GM19193 (cell line): ENCODE results near the gene MYBPC2.

Source experiments
- POLR2A ChIP-seq: IDR thresholded peaks from 4 replicates; pipeline ENCODE4 v1.6.1; 2011; ENCODE audit not compliant: insufficient read depth, insufficient read length; ENCODE audit errors: extremely low read depth

MYBPC2 gene

DNA sequence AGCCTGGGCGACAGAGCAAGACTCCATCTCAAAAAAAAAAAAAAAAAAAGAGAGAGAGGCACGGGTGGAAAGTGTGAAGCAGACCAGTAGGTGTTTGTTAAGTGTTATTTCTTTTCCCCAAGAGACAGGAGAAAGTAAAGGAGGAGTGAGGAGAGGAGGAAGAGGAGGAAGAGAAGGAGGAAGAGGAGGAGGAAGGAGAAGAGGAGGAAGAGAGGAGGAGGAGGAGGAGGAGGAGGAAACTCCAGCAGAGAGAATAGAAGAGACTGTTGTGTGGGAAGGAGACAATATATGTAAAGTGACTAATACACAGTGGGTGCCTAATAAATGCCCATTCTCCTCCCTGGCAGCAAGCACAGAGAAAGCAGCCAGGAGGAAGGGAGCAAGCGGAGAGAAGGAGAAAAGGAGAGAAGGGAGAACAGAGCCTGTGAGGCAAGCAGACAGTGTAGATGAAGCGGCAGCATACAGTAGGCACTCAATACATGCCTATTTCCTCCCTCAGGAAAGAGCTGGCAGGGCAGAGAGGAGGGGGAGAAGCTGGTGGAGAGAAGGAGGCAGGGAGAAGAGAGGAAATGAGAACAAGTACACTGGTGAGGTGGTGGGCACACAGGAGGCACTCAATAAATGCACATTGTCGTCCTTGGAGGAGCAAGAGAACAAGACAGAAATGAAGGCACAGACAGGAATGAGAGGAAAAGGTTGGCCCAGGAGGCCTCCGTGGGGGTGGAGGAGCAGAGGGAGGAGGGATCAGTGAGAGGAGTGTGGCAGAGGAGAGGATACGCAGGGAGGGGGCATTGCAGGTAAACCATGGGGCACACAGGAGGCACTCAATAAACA lies 61.7 kb downstream of the MYBPC2 start:
- TF ChIP-seq POLR2A, result no peak

DNA sequence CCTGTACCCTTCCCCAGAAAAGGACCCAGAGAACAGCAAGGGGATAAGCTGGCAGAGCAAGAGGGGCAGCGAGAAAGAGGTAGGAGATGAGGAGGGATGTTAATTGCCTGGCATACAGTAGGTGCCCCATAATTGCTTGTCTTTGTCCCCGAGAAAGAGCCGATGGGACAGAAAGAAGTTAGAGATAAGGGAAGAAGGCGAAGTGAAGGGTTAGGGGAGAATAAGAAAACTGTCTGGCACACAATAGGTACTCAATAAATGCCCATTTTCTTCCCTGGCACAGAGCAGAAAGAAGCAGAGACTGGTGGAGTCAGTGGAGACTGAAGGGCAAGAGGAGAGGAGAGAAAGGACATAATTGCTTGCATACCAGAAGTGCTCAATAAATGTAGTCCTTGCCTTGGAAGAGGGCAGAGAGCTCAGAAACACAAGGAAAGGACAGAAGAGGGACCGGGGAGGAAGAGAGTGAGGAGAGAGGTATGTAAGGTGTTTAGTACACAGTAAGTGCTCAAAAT lies 62.4 kb downstream of the MYBPC2 start:
- no peak for TF ChIP-seq POLR2A

DNA sequence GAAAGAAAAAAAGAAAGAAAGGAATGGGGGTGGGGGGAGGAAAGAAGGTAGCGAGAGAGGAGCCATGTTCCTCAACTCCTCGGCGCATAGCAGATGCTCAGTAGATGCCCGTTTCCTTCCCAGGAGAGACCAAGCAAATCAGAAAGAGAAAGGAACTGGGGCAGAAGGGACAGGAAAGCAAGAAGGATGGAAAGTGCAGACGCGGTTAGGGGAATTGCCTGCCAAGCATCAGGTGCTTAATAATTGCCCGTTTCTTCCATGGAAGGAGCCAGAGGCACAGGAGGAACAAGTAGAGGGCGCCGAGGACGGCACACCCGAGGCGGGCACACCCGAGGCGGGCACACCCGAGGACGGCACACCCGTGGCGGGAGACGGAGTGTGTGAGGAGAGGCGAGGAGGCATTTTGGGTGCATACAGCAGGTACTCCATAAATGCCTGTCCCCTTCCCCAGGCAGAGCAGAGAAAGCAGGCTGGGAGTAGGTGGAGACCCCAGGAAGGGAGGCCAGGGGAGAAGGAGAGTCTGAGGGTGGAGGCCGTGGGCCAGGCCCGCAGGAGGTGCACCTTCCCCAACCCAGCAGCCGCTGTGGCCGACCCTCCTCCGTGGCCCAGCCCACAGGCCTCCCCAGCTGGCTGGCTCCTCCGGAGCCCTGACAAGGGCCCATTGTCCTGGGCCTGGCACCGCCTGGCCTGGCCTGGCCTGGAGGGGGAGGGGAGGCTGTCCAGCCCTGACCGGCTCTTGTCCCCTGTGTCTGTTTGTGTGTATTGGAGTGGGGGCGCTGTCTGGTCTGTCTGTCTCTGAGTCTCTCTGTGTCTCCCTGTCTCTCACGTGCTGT lies 63.7 kb downstream of the MYBPC2 start:
- TF ChIP-seq POLR2A, result no peak

DNA sequence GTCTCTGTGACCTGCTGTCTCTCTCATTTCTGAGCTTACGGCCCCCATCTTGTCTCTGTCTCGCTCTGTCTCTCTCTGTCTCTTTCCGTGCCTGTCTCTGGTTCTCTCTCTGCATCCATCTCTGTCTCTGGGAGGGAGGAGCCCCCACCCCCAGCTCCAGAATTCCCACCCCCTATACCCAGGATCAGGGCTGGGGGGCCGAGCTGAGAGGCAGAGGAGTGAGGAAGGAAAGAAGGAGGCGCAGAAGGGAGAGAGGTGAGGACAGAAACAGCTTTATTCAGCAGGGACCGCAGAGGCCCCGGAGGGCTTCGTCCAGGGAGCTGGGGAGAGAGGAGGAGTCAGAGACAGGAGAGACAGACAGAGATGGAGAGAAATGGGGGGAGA lies 64.3 kb downstream of the MYBPC2 start:
- no peak for TF ChIP-seq POLR2A

DNA sequence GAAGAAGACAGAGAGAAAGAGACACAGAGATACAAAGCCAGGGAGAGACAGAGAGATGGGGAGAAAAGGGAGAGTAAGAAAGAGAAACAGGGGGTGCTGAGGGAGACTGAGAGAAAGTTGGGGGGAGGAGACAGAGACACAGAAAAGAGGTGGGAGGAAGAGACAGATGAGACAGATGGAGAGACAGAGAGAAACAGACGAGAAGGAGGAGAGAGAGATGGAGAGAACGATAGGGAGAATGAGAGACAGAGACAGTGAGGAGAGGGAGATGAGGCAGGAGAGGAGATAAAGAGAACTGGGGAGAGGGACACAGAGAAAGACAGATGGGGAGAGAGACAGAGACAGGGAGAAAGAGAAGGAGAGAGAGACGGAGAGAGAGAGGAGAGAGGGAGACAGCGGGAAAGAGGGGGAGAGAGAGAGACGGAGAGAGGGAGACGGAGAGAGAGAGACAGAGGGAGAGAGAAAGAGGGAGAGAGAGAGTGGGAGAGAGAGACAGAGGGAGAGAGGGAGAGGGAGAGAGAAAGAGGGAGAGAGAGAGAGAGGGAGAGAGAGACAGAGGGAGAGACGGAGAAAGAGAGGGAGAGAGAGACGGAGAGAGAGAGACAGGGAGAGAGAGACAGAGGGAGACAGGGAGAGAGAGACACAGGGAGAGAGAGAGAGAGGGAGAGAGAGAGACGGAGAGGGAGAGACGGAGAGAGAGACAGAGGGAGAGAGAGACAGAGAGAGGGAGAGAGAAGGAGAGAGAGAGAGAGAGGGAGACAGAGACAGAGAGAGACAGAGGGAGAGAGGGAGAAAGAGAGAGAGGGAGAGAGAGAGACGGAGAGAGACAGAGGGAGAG lies 65.7 kb downstream of the MYBPC2 start:
- no peak for TF ChIP-seq POLR2A

DNA sequence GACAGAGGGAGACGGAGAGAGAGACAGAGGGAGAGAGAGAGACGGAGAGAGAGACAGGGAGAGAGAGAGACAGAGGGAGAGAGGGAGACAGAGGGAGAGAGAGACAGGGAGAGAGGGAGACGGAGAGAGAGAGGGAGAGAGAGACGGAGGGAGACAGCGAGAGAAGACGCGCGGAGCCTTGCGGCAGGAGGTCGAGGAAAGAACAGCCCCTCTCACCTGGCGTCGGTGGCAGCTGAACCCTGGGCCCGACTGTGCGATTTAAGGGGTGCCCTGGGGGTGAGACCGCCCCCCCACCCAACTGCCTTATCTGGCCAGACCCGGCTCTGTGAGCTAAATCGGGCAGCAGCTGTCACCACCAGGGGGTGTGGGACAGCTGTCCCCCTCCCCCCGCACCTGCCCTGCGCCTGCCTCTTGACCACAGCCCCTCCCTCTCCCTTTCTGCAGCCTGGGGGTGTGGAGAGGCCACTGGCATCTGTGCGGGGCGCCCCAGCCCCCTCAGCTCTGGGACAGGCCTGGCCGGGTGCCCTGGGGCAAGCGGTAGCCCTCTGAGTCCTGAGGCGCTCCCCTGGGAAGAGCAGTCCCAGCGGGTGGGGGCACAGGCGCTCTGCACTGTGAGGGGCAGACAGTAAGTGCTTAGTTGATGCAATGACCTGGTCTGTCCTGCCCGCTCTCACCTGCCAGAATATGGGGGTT lies 67.5 kb downstream of the MYBPC2 start:
- TF ChIP-seq POLR2A, result no peak

DNA sequence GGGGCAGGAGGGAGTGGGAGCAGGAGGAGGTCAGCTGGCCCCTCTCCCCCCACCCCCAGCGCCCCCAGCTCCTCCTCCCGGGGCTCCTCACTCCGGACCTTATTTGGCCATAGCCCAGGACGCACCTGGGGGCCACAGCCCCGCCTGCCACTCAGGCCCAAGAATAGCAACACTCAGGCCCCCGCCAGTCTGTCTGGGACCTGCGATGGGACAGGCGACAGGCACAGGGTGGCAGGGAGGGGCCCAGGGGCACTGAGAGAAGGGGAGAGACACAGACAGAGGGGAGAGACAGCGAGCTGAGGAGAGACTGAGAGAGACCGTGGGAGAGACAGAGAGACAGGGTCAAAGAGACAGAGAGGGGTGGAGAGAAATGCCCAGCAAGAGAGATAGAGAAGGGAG lies 68.1 kb downstream of the MYBPC2 start:
- TF ChIP-seq POLR2A, result no peak

DNA sequence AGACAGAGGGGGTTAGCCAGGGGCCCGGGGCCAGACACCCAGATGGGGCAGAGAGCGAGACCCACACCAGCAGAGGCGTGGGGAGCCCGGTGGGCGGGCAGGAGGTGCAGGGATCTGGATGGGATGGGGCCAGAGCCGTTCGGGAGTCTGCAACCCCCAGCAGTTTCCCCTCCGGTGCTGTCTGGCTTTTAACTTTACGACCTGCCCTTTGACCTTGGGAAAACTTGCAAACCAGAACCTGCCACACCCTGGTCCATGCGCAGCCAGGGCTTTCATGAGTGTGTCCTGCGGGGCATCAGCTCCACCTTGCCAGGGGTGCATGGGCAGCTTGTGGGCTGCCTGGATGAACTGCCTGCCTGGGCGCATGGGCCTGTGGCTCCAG lies 68.5 kb downstream of the MYBPC2 start:
- no peak for TF ChIP-seq POLR2A

DNA sequence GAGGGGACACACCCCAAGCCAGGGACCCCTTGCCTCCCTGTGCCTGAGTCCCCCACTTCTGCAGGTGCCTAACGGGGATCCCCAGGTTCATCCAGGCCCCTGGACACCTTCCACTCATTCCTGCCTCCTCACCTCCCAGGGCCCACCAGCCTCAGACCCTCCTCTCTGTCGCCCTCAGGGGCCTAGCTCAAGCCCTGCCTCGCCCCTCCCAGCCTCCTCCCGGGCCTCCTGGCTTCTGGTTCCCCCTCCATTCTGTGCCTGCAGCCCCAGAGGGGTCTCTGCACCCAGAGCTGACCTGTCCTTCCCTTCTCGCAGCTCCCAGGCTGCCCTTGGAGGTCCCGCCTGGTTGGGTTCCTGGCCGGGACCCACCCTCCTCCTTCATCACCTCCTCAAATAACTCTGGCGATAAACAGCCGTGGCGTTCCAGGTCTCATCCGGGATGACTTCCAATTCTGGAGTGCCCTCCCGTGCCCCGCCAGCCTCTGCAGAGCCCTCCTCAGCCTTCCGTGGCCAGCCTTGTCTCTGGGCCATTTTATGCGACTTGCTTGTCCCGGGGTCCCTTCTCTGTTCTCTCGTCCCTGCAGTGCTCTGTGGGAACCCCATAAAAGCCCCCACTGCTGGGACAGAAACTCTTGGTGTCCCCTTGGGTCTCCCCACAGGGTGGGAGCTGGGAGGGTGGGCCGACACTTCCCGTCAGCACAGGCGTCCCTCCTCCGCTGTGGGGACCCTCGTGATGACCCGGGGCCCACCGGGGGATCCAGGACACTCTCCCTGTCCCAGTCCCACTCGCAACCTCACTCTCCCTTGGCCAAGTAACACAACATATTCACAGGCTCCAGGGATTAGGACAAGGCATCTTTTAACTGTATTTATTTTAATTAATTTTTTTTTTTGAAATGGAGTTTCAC lies 69.1 kb downstream of the MYBPC2 start:
- TF ChIP-seq POLR2A, result no peak

DNA sequence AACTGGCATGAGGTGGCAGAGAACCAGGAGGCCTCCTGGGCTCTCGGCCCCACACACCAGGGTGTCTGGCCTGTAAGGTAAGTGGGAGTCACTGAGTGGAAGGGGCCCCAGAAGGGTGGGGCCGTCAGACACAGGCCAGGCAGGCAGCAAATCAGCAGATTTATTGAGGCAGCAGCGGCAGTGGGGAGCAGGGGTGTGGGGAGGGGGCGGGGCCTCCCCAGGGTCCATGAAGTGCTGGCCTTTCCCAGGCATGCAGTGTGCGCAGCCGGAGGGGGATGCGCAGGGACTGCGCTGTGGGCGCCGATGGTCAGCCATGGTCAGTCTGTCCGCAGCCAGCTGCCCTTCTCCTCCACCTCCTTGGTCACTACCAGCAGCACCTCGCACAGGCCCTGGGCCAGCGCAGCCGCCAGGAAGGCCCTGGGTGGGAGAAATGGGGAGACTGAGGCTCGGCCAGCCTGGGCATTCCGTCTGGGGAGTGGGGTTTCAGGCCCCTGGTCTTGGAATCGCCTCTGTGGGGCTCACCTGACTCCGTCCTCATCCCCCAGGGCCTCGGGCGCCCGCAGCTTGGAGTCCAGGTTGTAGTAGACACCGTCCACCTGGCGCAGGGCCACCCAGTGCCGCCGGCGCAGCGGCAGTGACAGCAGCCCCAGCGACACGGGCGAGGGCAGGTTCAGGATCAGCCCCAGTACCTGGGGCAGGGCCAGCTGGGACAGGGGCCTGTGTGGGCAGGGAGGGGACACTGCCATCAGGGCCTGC lies 73.3 kb downstream of the MYBPC2 start:
- no peak for TF ChIP-seq POLR2A

DNA sequence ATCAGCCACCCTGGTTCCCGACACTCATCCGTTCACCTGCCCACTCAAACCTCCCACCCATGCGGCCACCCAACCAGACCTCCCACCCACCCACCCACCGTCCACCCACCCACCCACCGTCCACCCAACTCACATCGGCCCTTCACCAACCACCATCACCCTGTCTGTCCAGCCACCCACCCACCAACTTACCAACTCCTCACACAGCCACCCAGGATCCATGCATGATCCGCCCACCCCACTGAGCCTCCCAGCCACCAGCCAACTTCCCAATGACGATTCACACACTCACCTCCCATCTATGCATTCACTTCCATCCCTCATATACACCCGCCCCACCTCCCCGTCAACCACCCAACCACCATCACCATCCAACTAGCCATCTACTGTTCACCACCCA lies 74.0 kb downstream of the MYBPC2 start:
- TF ChIP-seq POLR2A, result no peak

DNA sequence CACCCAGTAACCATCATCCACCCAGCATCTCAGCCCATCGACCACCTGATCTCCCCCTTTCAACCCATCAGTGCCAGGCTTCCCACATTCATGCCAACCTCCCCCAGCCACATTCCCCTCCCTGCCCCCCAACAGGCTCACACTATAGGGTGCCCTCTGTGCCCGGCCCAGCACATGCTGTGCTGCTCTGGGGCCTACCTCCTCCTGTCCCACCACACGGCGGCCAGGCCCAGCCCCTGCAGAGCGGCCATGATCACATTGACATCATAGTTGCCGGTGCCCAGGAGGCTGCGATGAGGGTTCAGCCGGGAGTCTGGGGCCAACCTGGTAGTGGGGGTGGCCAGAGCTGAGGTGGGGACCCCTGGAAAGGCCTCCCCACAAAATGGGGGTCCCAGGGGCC lies 74.7 kb downstream of the MYBPC2 start:
- TF ChIP-seq POLR2A, result no peak

DNA sequence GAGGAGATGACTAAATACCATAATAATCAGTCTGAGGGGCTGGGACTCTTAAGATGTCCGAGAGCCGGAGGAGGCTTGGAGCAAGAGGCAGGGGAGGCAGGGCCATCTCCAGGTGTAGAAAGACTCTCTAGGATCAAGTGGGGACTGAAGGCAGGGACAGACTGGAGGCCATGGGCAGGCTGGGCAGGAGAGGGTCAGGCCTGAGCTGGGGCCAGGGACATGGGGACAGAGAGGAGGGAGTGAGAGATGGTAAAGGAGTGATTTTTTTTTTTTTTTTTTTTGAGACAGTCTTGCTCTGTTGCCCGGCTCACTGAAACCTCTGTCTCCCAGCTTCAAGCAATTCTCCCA lies 76.1 kb downstream of the MYBPC2 start:
- no peak for TF ChIP-seq POLR2A

DNA sequence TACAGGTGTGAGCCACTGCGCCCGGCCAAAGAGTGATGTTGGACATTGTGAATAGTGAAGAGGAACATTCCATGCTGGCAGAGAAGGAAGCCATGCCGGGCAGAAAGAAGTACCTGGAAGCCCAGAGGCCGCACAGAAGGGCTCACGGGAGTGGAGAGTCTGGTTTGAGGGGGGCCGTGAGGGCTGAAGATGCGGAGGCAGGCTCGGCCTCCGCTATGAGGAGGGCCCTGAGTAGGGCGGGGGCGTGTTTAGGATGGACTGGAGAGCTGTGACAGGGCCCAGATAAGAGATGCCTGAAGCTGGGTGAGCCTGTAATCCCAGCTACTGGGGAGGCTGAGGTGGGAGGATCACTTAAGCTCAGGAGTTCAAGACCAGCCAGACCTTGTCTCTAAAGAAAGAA lies 76.7 kb downstream of the MYBPC2 start:
- no peak for TF ChIP-seq POLR2A
